AG09319 (cell line): ENCODE data around the gene PLPP6.

Source experiments
- DNase-seq: peaks from one replicate; pipeline ENCODE4 v3.0.0-alpha.2; 2010; ENCODE audit warnings: low read depth; ENCODE audit errors: extremely low read depth
- TF ChIP-seq, protein P1 (sequence below): IDR thresholded peaks from 2 replicates; pipeline ENCODE4 v1.5.1; 2011; ENCODE audit warnings: low read depth, mild to moderate bottlenecking, inconsistent platforms, low read length, moderate library complexity

PLPP6 gene

DNA sequence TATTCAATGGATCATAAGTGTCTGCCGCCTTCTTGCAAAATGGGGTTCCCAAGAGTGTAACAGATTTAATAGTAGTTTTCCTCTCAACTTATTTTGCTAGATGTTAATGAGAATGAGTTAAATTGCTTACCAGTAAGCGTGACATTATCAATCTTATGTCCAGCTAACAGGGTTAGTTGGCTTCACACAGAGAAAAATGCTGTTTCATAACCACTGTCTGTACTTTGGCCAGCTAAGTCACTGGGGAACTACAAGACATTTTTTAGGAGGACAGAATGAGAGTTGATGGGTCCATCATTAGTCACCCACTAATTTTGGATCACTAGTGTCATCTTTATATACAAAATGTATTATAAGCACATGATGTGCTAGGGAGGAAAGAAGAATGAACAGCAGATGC is 18.7 kb downstream of the PLPP6 start:
- no peak for DNase-seq
- TF ChIP-seq, protein P1, sequence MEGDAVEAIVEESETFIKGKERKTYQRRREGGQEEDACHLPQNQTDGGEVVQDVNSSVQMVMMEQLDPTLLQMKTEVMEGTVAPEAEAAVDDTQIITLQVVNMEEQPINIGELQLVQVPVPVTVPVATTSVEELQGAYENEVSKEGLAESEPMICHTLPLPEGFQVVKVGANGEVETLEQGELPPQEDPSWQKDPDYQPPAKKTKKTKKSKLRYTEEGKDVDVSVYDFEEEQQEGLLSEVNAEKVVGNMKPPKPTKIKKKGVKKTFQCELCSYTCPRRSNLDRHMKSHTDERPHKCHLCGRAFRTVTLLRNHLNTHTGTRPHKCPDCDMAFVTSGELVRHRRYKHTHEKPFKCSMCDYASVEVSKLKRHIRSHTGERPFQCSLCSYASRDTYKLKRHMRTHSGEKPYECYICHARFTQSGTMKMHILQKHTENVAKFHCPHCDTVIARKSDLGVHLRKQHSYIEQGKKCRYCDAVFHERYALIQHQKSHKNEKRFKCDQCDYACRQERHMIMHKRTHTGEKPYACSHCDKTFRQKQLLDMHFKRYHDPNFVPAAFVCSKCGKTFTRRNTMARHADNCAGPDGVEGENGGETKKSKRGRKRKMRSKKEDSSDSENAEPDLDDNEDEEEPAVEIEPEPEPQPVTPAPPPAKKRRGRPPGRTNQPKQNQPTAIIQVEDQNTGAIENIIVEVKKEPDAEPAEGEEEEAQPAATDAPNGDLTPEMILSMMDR: no peak

DNA sequence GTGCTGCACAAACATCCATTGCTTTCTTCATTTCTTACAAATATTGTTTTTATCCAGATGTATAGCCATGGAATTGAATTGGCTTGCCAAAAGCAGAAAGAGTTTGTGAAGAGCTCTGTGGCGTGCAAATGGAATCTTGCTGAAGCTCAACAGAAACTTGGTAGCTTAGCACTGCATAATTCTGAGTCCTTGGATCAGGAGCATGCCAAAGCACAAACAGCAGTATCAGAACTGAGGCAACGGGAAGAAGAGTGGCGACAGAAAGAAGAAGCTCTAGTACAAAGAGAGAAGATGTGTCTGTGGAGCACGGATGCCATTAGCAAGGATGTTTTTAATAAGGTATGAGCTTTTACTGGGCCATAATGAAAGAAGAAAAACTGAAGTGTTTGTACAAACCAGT is 22.7 kb downstream of the PLPP6 start:
- no peak for DNase-seq
- TF ChIP-seq, protein P1: no peak

DNA sequence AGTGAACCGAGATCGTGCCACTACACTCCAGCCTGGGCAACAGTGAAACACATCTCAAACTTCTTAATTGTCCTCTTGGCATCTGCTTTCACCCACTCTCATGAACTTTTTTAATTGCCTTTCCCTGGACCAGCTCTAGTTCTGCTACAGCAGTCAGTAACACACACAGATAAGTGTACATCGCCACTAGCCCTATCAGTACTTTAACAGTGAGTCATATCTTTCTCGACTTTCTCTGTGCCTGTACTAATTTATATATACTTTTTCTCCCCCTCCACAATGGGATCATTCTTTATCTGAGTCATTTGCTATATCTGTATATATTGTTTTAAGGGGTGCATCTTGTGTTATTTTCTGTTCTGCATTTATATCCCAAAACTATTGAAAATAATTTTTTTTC is 24.0 kb downstream of the PLPP6 start:
- DNase-seq: no peak
- TF ChIP-seq, protein P1: no peak

DNA sequence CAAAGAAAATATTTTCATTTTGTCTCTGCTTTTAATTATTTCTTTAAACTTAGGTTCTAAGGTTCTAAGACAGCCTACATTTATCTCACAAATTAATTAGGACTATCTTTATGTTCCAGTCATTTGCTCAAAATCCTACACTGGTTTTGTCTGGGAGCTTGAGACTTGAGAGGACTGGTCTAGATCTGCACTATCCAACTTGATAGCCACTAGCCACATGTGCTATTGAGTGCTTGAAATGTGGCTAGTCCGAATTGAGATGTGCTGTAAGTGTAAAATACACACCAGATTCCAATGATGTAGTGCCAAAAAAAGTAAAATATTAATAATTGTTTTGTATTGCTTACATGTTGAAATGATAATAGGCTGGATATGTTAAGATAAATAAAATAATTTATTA is 24.5 kb downstream of the PLPP6 start:
- TF ChIP-seq, protein P1: no peak
- no peak for DNase-seq

DNA sequence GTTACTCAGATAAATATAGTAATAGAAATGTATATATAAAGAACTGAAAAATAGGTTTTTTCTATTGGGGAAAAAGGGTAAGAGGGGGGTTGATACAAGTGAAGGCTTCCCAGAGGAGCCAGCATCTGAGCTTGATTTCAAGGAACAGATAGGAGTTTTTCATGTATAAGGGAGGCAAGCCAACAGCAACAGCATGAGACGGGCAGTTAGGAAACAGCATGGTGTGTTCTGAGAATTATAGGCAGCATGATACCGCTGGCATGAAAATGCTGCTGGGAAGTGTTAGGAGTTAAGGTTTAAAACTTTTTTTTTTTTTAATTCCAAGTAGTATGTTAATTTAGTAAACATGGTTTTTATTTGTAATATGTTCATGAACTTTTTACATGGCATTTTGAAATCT is 26.9 kb downstream of the PLPP6 start:
- DNase-seq: no peak
- TF ChIP-seq, protein P1: no peak

DNA sequence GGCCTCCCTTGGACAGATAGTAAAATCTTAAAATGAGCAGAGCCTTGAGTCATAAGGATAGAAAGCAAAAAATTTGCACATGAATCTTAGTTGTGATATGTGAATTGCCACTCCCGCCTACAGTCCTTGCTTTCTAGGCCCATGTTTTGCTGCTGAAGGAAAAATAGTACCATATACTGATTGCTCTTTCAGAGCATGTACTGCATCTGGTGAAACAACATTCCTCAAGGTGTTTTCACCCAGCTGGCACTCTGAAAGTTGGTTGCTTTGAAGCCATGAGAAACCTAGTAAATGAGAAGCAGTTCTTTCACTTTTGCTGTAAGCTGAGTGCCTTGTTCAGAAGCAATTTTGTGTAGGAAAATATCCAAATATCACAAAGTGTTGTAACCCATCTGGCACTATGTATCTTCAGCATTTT is 27.6 kb downstream of the PLPP6 start:
- TF ChIP-seq, protein P1: no peak
- DNase-seq: no peak

DNA sequence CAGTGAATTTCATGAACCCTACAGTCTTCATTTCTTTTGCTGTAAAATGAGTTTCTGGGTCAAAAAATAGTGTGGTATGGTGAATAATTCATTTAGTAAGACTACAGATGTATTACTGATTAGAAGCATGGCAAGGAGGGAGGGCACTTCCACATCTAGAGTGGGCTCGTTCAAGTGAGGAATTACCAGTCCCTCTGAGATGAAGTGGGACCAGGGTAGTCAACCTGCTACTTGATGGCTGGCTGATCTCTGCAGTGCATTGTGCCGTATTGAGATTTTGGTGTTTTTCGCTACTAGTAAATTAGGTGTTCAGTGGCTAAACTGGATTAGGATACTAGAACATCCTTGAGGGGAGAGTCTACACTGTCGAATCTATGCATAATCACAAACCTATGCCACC is 28.1 kb downstream of the PLPP6 start:
- DNase-seq: no peak
- TF ChIP-seq, protein P1: no peak
